Activated T-helper 17 cell treated with anti-CD3 and anti-CD28 coated beads, Interleukin-2, amount 50 U/mL, for 72 hours (primary cell): ENCODE results near the gene LCOR. TPM values are rescaled to one million over a fixed set of nuclear protein-coding genes. Genes with fewer than 3 reads are reported as not detected.

Source experiments
- ATAC-seq: fragments of 150-1000 bp; cut with Tn5 transposase; replicated peaks from 2 replicates; pipeline ENCODE4 v1.10.0; 2021; ENCODE audit warnings: mild to moderate bottlenecking, moderate library complexity
- H3K27ac Mint-ChIP-seq: one replicate; pipeline ENCODE4 v1.8.0; 2022; ENCODE audit warnings: mixed read lengths
- H3K27me3 Mint-ChIP-seq: one replicate; pipeline ENCODE4 v1.8.0; 2022; ENCODE audit warnings: mixed read lengths
- H3K36me3 Mint-ChIP-seq: one replicate; pipeline ENCODE4 v1.8.0; 2022; ENCODE audit warnings: low read depth, mild to moderate bottlenecking, mixed read lengths
- H3K4me1 Mint-ChIP-seq: one replicate; pipeline ENCODE4 v1.8.0; 2022; ENCODE audit warnings: mixed read lengths
- H3K4me3 Mint-ChIP-seq: one replicate; pipeline ENCODE4 v1.8.0; 2022; ENCODE audit warnings: mild to moderate bottlenecking, mixed read lengths
- H3K9me3 Mint-ChIP-seq: one replicate; pipeline ENCODE4 v1.8.0; 2022; ENCODE audit warnings: mixed read lengths
- total RNA-seq, 2 donors: library from RNA; stranded (reverse); gene quantifications; one replicate each; pipeline ENCODE4 v1.2.3, GENCODE V29; 2022

LCOR gene
- total RNA-seq, 2 donors from 2014 or later: 25.5 to 29.6 TPM

- H3K4me3 Mint-ChIP-seq: no peak overlapping the region
- ATAC-seq: peak; percentile 70
These were observed 159.3 kb downstream of the LCOR start for GRCh38 chr10:96991313-96991841.

GRCh38 chr10:96992721-96993120 is 160.6 kb downstream of the LCOR start:
- Mint-ChIP-seq H3K36me3 (no peaks in the 10 kb centered on the region), H3K4me1 (no peaks in the 10 kb centered on the region), H3K9me3 (no peaks in the 10 kb centered on the region), H3K27me3 (no peaks in the 10 kb centered on the region), H3K4me3 (no peak overlapping the region), H3K27ac (no peak overlapping the region)
- ATAC-seq: peak; percentile 19

More at GRCh38 chr10:96991313-96991841, 159.3 kb downstream of the LCOR start:
- H3K4me1 Mint-ChIP-seq: no peaks in the 10 kb centered on the region
- no peak overlapping the region for H3K27ac Mint-ChIP-seq
- no peaks in the 10 kb centered on the region for H3K36me3 Mint-ChIP-seq
- H3K27me3 Mint-ChIP-seq: no peaks in the 10 kb centered on the region
- H3K9me3 Mint-ChIP-seq: no peaks in the 10 kb centered on the region

- no peaks in the 10 kb centered on the region for H3K36me3 Mint-ChIP-seq
- no peak overlapping the region for H3K27ac Mint-ChIP-seq
- H3K4me1 Mint-ChIP-seq: no peaks in the 10 kb centered on the region
- H3K4me3 Mint-ChIP-seq: no peak overlapping the region
- no peak for ATAC-seq
- H3K27me3 Mint-ChIP-seq: no peaks in the 10 kb centered on the region
- H3K9me3 Mint-ChIP-seq: no peaks in the 10 kb centered on the region
These were observed 163.8 kb downstream of the LCOR start for GRCh38 chr10:96995851-96996250.

- H3K36me3 Mint-ChIP-seq: no peaks in the 10 kb centered on the region
- no peaks in the 10 kb centered on the region for H3K9me3 Mint-ChIP-seq
- no peak overlapping the region for H3K27ac Mint-ChIP-seq
- H3K27me3 Mint-ChIP-seq: no peaks in the 10 kb centered on the region
- no peak overlapping the region for H3K4me3 Mint-ChIP-seq
- H3K4me1 Mint-ChIP-seq: no peaks in the 10 kb centered on the region
- no peak for ATAC-seq
These were observed 164.3 kb downstream of the LCOR start for GRCh38 chr10:96996275-96996965.

GRCh38 chr10:96998329-96998888 is 166.3 kb downstream of the LCOR start:
- H3K27ac Mint-ChIP-seq: no peak overlapping the region
- no peaks in the 10 kb centered on the region for H3K9me3 Mint-ChIP-seq
- H3K36me3 Mint-ChIP-seq: no peaks in the 10 kb centered on the region
- H3K4me1 Mint-ChIP-seq: no peaks in the 10 kb centered on the region
- H3K27me3 Mint-ChIP-seq: no peaks in the 10 kb centered on the region
- no peak overlapping the region for H3K4me3 Mint-ChIP-seq
- no peak for ATAC-seq

GRCh38 chr10:96999337-96999736 is 167.2 kb downstream of the LCOR start:
- ATAC-seq: peak; percentile 18
- Mint-ChIP-seq H3K4me3 (no peak overlapping the region), H3K36me3 (no peaks in the 10 kb centered on the region), H3K4me1 (no peaks in the 10 kb centered on the region), H3K27ac (no peak overlapping the region), H3K9me3 (no peaks in the 10 kb centered on the region), H3K27me3 (no peaks in the 10 kb centered on the region)

- Mint-ChIP-seq H3K27me3 (no peaks in the 10 kb centered on the region), H3K4me3 (no peak overlapping the region), H3K27ac (no peak overlapping the region), H3K9me3 (no peaks in the 10 kb centered on the region), H3K36me3 (no peaks in the 10 kb centered on the region), H3K4me1 (no peaks in the 10 kb centered on the region)
- no peak for ATAC-seq
These were observed 167.9 kb downstream of the LCOR start for GRCh38 chr10:96999987-97000386.

- H3K27ac Mint-ChIP-seq: no peak overlapping the region
- H3K4me3 Mint-ChIP-seq: no peak overlapping the region
- ATAC-seq: no peak
- H3K36me3 Mint-ChIP-seq: no peaks in the 10 kb centered on the region
- H3K27me3 Mint-ChIP-seq: peaks cover 3% of the 10 kb centered on the region
- no peaks in the 10 kb centered on the region for H3K4me1 Mint-ChIP-seq
- peaks cover 3% of the 10 kb centered on the region for H3K9me3 Mint-ChIP-seq
These were observed 168.5 kb downstream of the LCOR start for GRCh38 chr10:97000487-97001182.

- Mint-ChIP-seq H3K27ac (no peak overlapping the region), H3K27me3 (peaks cover 4% of the 10 kb centered on the region), H3K4me3 (no peak overlapping the region), H3K9me3 (peaks cover 6% of the 10 kb centered on the region), H3K36me3 (no peaks in the 10 kb centered on the region), H3K4me1 (no peaks in the 10 kb centered on the region)
- ATAC-seq: no peak
These were observed 169.3 kb downstream of the LCOR start for GRCh38 chr10:97001183-97001991.

- peaks cover 17% of the 10 kb centered on the region for H3K9me3 Mint-ChIP-seq
- H3K4me1 Mint-ChIP-seq: no peaks in the 10 kb centered on the region
- H3K27ac Mint-ChIP-seq: no peak overlapping the region
- ATAC-seq: no peak
- no peak overlapping the region for H3K4me3 Mint-ChIP-seq
- peaks cover 4% of the 10 kb centered on the region for H3K27me3 Mint-ChIP-seq
- no peaks in the 10 kb centered on the region for H3K36me3 Mint-ChIP-seq
These were observed 170.6 kb downstream of the LCOR start for GRCh38 chr10:97002670-97003069.

- Mint-ChIP-seq H3K9me3 (peaks cover 19% of the 10 kb centered on the region), H3K36me3 (no peaks in the 10 kb centered on the region), H3K27ac (no peak overlapping the region), H3K4me3 (no peak overlapping the region), H3K27me3 (peaks cover 4% of the 10 kb centered on the region), H3K4me1 (no peaks in the 10 kb centered on the region)
- ATAC-seq: no peak
These were observed 171.2 kb downstream of the LCOR start for GRCh38 chr10:97003151-97003803.

- H3K4me1 Mint-ChIP-seq: no peaks in the 10 kb centered on the region
- H3K36me3 Mint-ChIP-seq: no peaks in the 10 kb centered on the region
- H3K4me3 Mint-ChIP-seq: no peak overlapping the region
- peaks cover 4% of the 10 kb centered on the region for H3K27me3 Mint-ChIP-seq
- no peak for ATAC-seq
- H3K27ac Mint-ChIP-seq: no peak overlapping the region
- peaks cover 19% of the 10 kb centered on the region for H3K9me3 Mint-ChIP-seq
These were observed 171.7 kb downstream of the LCOR start for GRCh38 chr10:97003804-97004201.

- H3K4me1 Mint-ChIP-seq: no peaks in the 10 kb centered on the region
- no peak overlapping the region for H3K4me3 Mint-ChIP-seq
- H3K9me3 Mint-ChIP-seq: peaks cover 19% of the 10 kb centered on the region
- no peak overlapping the region for H3K27ac Mint-ChIP-seq
- peaks cover 4% of the 10 kb centered on the region for H3K27me3 Mint-ChIP-seq
- no peak for ATAC-seq
- no peaks in the 10 kb centered on the region for H3K36me3 Mint-ChIP-seq
These were observed 172.5 kb downstream of the LCOR start for GRCh38 chr10:97004591-97004990.

GRCh38 chr10:97005349-97005748 is 173.3 kb downstream of the LCOR start:
- H3K27me3 Mint-ChIP-seq: peaks cover 4% of the 10 kb centered on the region
- H3K4me3 Mint-ChIP-seq: no peak overlapping the region
- H3K4me1 Mint-ChIP-seq: no peaks in the 10 kb centered on the region
- H3K36me3 Mint-ChIP-seq: no peaks in the 10 kb centered on the region
- H3K9me3 Mint-ChIP-seq: peaks cover 19% of the 10 kb centered on the region
- no peak overlapping the region for H3K27ac Mint-ChIP-seq
- ATAC-seq: no peak
